Ishikawa (cell line): ENCODE results near the gene RFX2.

ENCODE experiments used
- CREB1 ChIP-seq: IDR thresholded peaks from 2 replicates; pipeline ENCODE4 v1.6.1; 2012; ENCODE audit warnings: low read depth
- EP300 ChIP-seq: IDR thresholded peaks from 2 replicates; pipeline ENCODE4 v1.6.1; 2012; ENCODE audit warnings: borderline replicate concordance
- NFIC ChIP-seq: IDR thresholded peaks from 2 replicates; pipeline ENCODE4 v1.6.1; 2012
- RAD21 ChIP-seq: IDR thresholded peaks from 2 replicates; pipeline ENCODE4 v1.6.1; 2012; ENCODE audit warnings: low read depth
- TAF1 ChIP-seq: IDR thresholded peaks from 2 replicates; pipeline ENCODE4 v1.6.1; 2012; ENCODE audit warnings: low read depth, mild to moderate bottlenecking
- TF ChIP-seq, protein P1 (sequence below): IDR thresholded peaks from 2 replicates; pipeline ENCODE4 v1.6.1; 2012
- TF ChIP-seq, protein P2 (sequence below): IDR thresholded peaks from 2 replicates; pipeline ENCODE4 v1.6.1; 2012
- TF ChIP-seq, protein P3 (sequence below): IDR thresholded peaks from 2 replicates; pipeline ENCODE4 v1.6.1; 2012; ENCODE audit warnings: low read depth, mild to moderate bottlenecking

DNA sequence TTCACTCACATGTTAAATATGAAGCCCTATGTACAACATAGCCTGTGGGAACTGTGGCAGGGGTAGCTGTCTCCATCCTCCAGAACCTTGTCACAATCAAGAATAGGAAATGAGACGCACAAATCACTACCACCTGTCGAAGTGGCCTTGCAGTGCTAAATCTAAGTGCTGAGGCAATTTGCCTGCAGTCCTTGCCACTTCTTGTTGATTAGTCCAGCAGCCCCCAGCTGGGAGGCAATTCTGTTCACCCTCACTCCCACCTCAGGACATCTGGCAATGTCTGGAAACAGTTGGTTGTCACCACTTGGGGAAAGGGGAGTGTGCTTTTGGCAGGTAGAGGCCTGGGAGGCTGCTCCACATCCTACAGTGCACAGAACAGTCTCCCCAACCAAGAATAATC lies 10.7 kb downstream of the RFX2 start:
- TF ChIP-seq, protein P1, sequence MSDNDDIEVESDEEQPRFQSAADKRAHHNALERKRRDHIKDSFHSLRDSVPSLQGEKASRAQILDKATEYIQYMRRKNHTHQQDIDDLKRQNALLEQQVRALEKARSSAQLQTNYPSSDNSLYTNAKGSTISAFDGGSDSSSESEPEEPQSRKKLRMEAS, result no peak
- TF ChIP-seq, protein P2, sequence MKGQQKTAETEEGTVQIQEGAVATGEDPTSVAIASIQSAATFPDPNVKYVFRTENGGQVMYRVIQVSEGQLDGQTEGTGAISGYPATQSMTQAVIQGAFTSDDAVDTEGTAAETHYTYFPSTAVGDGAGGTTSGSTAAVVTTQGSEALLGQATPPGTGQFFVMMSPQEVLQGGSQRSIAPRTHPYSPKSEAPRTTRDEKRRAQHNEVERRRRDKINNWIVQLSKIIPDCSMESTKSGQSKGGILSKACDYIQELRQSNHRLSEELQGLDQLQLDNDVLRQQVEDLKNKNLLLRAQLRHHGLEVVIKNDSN, result no peak
- TF ChIP-seq NFIC (no peak), EP300 (no peak), RAD21 (no peak), CREB1 (no peak), TAF1 (no peak)
- TF ChIP-seq, protein P3, sequence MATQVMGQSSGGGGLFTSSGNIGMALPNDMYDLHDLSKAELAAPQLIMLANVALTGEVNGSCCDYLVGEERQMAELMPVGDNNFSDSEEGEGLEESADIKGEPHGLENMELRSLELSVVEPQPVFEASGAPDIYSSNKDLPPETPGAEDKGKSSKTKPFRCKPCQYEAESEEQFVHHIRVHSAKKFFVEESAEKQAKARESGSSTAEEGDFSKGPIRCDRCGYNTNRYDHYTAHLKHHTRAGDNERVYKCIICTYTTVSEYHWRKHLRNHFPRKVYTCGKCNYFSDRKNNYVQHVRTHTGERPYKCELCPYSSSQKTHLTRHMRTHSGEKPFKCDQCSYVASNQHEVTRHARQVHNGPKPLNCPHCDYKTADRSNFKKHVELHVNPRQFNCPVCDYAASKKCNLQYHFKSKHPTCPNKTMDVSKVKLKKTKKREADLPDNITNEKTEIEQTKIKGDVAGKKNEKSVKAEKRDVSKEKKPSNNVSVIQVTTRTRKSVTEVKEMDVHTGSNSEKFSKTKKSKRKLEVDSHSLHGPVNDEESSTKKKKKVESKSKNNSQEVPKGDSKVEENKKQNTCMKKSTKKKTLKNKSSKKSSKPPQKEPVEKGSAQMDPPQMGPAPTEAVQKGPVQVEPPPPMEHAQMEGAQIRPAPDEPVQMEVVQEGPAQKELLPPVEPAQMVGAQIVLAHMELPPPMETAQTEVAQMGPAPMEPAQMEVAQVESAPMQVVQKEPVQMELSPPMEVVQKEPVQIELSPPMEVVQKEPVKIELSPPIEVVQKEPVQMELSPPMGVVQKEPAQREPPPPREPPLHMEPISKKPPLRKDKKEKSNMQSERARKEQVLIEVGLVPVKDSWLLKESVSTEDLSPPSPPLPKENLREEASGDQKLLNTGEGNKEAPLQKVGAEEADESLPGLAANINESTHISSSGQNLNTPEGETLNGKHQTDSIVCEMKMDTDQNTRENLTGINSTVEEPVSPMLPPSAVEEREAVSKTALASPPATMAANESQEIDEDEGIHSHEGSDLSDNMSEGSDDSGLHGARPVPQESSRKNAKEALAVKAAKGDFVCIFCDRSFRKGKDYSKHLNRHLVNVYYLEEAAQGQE, result no peak
